HepG2 (cell line): ENCODE results near the gene FGF18.

Experiments used
- ZFP91 ChIP-seq: sonication (generic); formaldehyde crosslinking; IDR thresholded peaks from 2 replicates; pipeline ENCODE4 v1.9.0; 2022; ENCODE audit warnings: missing genetic modification reagents, mild to moderate bottlenecking, borderline replicate concordance
- ZNF121 ChIP-seq: sonication (generic); formaldehyde crosslinking; IDR thresholded peaks from 2 replicates; pipeline ENCODE4 v1.5.0; 2020; ENCODE audit warnings: mild to moderate bottlenecking, missing genetic modification reagents
- TF ChIP-seq, protein P1 (sequence below): IDR thresholded peaks from 2 replicates; pipeline ENCODE4 v1.6.1; 2012; ENCODE audit warnings: low read depth, low read length, improper control_type of control experiment

- TF ChIP-seq ZFP91: no peak
- no peak for TF ChIP-seq ZNF121 (CRISPR knock-in tag)
- TF ChIP-seq, protein P1, sequence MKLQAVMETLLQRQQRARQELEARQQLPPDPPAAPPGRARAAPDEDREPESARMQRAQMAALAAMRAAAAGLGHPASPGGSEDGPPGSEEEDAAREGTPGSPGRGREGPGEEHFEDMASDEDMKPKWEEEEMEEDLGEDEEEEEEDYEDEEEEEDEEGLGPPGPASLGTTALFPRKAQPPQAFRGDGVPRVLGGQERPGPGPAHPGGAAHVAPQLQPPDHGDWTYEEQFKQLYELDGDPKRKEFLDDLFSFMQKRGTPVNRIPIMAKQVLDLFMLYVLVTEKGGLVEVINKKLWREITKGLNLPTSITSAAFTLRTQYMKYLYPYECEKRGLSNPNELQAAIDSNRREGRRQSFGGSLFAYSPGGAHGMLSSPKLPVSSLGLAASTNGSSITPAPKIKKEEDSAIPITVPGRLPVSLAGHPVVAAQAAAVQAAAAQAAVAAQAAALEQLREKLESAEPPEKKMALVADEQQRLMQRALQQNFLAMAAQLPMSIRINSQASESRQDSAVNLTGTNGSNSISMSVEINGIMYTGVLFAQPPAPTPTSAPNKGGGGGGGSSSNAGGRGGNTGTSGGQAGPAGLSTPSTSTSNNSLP: no peak
Measured at GRCh38 chr5:171397190-171397589, 22.3 kb upstream of the FGF18 start.
